HCT116 (cell line): ENCODE data around the gene NAT16. TPM values are rescaled to one million over a fixed set of nuclear protein-coding genes. Genes with fewer than 3 reads are reported as not detected.

Experiments
- ATAC-seq: fragments of 200-7000 bp; cut with Tn5 transposase; 2 replicates; pipeline ENCODE4 v1.9.1; 2020; ENCODE audit warnings: mild to moderate bottlenecking, moderate library complexity
- BruUV-seq: library from RNA; stranded (reverse); fragments of 400-500 nt; replicated peaks from 2 replicates; lab custom pipeline; 2021; lab: Mats Ljungman, UMichigan
- CTCF ChIA-PET: fragments of 300-600 bp; sonication (Branson Sonifier 250); formaldehyde crosslinking; loops from one replicate; lab custom pipeline; 2021; ENCODE audit warnings: antibody characterized with exemption; lab: Charles Lee
- POLR2A ChIA-PET: fragments of 300-600, 350-600 bp; sonication (Branson Sonifier 250); formaldehyde crosslinking; loops from one replicate; lab custom pipeline; 2021; ENCODE audit warnings: antibody characterized with exemption; lab: Charles Lee
- RAD21 ChIA-PET, 2 experiments: fragments of 300-600 bp; sonication (Branson Sonifier 250); formaldehyde crosslinking; loops; one replicate each; lab custom pipeline; 2023; ENCODE audit warnings: low total read pairs in 2 of 2; ENCODE audit not compliant: uncharacterized antibody in 2 of 2, unreplicated experiment in 2 of 2, low non-redundant PET in 1 of 2; lab: Charles Lee
- DNase-seq: peaks from one replicate; pipeline ENCODE4 v3.0.0-alpha.2; 2010; ENCODE audit warnings: low read depth, low spot score
- H2AFZ ChIP-seq: fragments of 200-600 bp; shearing (Covaris generic), sonication (generic); 2 replicates; pipeline ENCODE4 v1.6.1; 2017; ENCODE audit warnings: low read depth, mixed run types, mixed read lengths, antibody characterized with exemption, low read length; ENCODE audit not compliant: poor library complexity, severe bottlenecking
- H3K27ac ChIP-seq: 2 replicates; pipeline ENCODE4 v1.5.1; 2012; ENCODE audit warnings: low read depth, low read length
- H3K27me3 ChIP-seq: fragments of 200-600 bp; sonication (generic); 2 replicates; pipeline ENCODE4 v1.6.1; 2016; ENCODE audit warnings: mixed run types, low read length, mixed read lengths; ENCODE audit not compliant: insufficient read depth
- H3K36me3 ChIP-seq, 2 experiments: fragments of 200-500 bp in 1 of 2; fragments of 200-600 bp in 1 of 2; sonication (Bioruptor generic) in 1 of 2; sonication (generic) in 1 of 2; 2 replicates each; pipeline versions ENCODE4 v1.5.1 to v1.6.1; 2014 to 2016; ENCODE audit warnings: low read length in 2 of 2, inconsistent platforms in 1 of 2, mixed read lengths in 1 of 2, mixed run types in 1 of 2; ENCODE audit not compliant: insufficient read depth in 2 of 2, control insufficient read depth in 1 of 2
- H3K4me1 ChIP-seq, 2 experiments: fragments of 200-600 bp in 1 of 2; sonication (generic) in 1 of 2; 2 replicates each; pipeline versions ENCODE4 v1.5.1 to v1.6.1; 2012 to 2017; ENCODE audit warnings: low read length in 2 of 2, inconsistent platforms in 1 of 2, mild to moderate bottlenecking in 1 of 2, mixed read lengths in 1 of 2, mixed run types in 1 of 2, moderate library complexity in 1 of 2; ENCODE audit not compliant: insufficient read depth in 2 of 2, control insufficient read depth in 1 of 2
- H3K4me2 ChIP-seq: fragments of 200-600 bp; sonication (generic); 2 replicates; pipeline ENCODE4 v1.6.1; 2017; ENCODE audit warnings: mixed run types, low read length, mixed read lengths
- H3K4me3 ChIP-seq, 2 experiments: fragments of 200-600 bp in 1 of 2; sonication (generic) in 1 of 2; replicated peaks in 1 of 2; 2 replicates each; pipeline ENCODE4 v1.5.1; 2011 to 2016; ENCODE audit warnings: low read length in 2 of 2, control low read depth in 1 of 2, low read depth in 1 of 2, mild to moderate bottlenecking in 1 of 2, mixed read lengths in 1 of 2, mixed run types in 1 of 2
- H3K79me2 ChIP-seq: fragments of 200-600 bp; sonication (generic); 2 replicates; pipeline ENCODE4 v1.6.1; 2017; ENCODE audit warnings: mild to moderate bottlenecking, mixed run types, low read length, moderate library complexity, mixed read lengths; ENCODE audit not compliant: insufficient read depth
- H3K9ac ChIP-seq: fragments of 200-600 bp; sonication (generic); 2 replicates; pipeline ENCODE4 v1.6.1; 2016; ENCODE audit warnings: low read length, mixed read lengths
- H3K9me2 ChIP-seq: fragments of 200-600 bp; sonication (generic), shearing (Covaris generic); 2 replicates; pipeline ENCODE4 v1.6.1; 2017; ENCODE audit warnings: mixed run types, mild to moderate bottlenecking, moderate library complexity; ENCODE audit not compliant: insufficient read depth
- H3K9me3 ChIP-seq, 2 experiments: fragments of 200-500 bp in 1 of 2; fragments of 200-600 bp in 1 of 2; sonication (Bioruptor generic) in 1 of 2; sonication (generic) in 1 of 2; 2 replicates each; pipeline ENCODE4 v1.6.1; 2014 to 2017; ENCODE audit warnings: low read length in 2 of 2, mixed read lengths in 2 of 2, inconsistent platforms in 1 of 2, low read depth in 1 of 2, mild to moderate bottlenecking in 1 of 2, mixed run types in 1 of 2, moderate library complexity in 1 of 2; ENCODE audit not compliant: control insufficient read depth in 1 of 2, insufficient read depth in 1 of 2
- H4K20me1 ChIP-seq: fragments of 200-600 bp; sonication (generic), shearing (Covaris generic); 2 replicates; pipeline ENCODE4 v1.6.1; 2017; ENCODE audit warnings: mixed run types, mild to moderate bottlenecking, moderate library complexity; ENCODE audit not compliant: insufficient read depth
- CBX3 ChIP-seq: IDR thresholded peaks from 2 replicates; pipeline ENCODE4 v1.6.1; 2012; ENCODE audit warnings: low read depth
- CEBPB ChIP-seq: IDR thresholded peaks from 2 replicates; pipeline ENCODE4 v1.6.1; 2012; ENCODE audit warnings: low read depth
- EGR1 ChIP-seq: IDR thresholded peaks from 2 replicates; pipeline ENCODE4 v1.6.1; 2012; ENCODE audit warnings: low read depth
- EZH2phosphoT487 ChIP-seq: fragments of 200-600 bp; IDR thresholded peaks from 2 replicates; pipeline ENCODE4 v1.6.1; 2018; ENCODE audit warnings: antibody characterized with exemption, borderline replicate concordance
- POLR2A ChIP-seq: IDR thresholded peaks from 2 replicates; pipeline ENCODE4 v1.7.0; 2011; ENCODE audit warnings: borderline replicate concordance; ENCODE audit not compliant: insufficient read depth, insufficient read length; ENCODE audit errors: extremely low read depth
- RAD21 ChIP-seq: IDR thresholded peaks from 2 replicates; pipeline ENCODE4 v1.6.1; 2012; ENCODE audit warnings: low read depth, mild to moderate bottlenecking
- TCF7L2 ChIP-seq: IDR thresholded peaks from 2 replicates; pipeline ENCODE4 v1.7.0; 2011; ENCODE audit warnings: borderline replicate concordance, inconsistent platforms; ENCODE audit not compliant: insufficient read depth, insufficient read length; ENCODE audit errors: extremely low read depth
- YY1 ChIP-seq: IDR thresholded peaks from 2 replicates; pipeline ENCODE4 v1.6.1; 2011; ENCODE audit warnings: low read length, low read depth, moderate library complexity, mild to moderate bottlenecking; ENCODE audit not compliant: insufficient replicate concordance; ENCODE audit errors: extremely low read depth
- ZFX ChIP-seq: fragments of 450-650 bp; IDR thresholded peaks from 2 replicates; pipeline ENCODE4 v1.6.1; 2017
- ZNF274 ChIP-seq: fragments of 200-500 bp; sonication (Bioruptor generic); IDR thresholded peaks from 2 replicates; pipeline ENCODE4 v1.6.1; 2014; ENCODE audit warnings: mild to moderate bottlenecking, low read depth, low read length, inconsistent platforms
- intact Hi-C: fragments of 100-400 bp; cut with micrococcal nuclease; formaldehyde crosslinking; loops from 2 replicates; pipeline ENCODE4 v1.10.0; 2022
- total RNA-seq: library from RNA; stranded (reverse); gene quantifications from one replicate; pipeline ENCODE4 v1.2.1, GENCODE V29; 2021; ENCODE audit not compliant: unreplicated experiment
- TF ChIP-seq, protein P1 (sequence below): IDR thresholded peaks from 2 replicates; pipeline ENCODE4 v1.6.1; 2012
- TF ChIP-seq, protein P2 (sequence below): IDR thresholded peaks from 2 replicates; pipeline ENCODE4 v1.6.1; 2012; ENCODE audit warnings: low read depth

NAT16 gene
- total RNA-seq, 1 experiment from 2014 or later = 2.0 TPM

DNA sequence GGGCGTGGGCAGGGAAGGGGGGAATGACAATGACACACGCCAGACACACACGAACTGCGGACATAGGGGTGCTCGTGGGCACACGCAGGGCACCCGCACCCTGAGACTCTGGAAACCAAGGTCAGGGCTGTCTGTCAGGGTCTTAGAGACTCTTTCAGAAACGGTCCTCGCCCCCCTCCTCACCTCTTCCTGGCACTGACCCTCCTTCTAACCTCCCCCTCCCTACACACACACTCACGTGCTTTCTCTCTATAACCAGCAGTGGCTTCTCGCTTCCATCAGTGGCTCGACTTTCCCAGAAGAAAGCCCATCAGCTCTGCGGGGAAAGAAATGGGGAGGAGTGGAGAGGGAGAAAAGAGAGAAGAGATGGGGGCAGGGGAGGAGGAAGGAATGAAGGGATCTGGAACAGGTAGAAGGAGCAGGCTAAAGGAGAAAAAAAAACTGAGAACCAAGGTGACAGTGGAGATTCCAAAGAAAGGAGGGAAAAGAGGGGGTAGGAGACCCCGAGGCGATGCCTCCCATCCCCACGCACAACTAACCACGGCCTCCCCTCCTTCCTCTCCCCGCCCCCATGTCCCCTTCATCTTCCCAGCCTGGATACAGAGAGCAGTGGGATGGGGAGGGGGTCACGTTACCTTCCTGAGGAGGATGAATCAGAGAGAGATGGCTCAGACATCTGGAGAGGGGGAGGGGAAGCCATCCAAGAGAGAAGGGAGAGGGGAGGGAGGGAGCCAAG, 13.0 kb downstream of the NAT16 start:
- intact Hi-C loops = no loop called here
- no peaks in the 10 kb centered on the region for H3K27me3 ChIP-seq
- H3K9me3 ChIP-seq = no peaks in the 10 kb centered on the region
- BruUV-seq = no TSS peak
- peaks cover 45 to 88% of the 10 kb centered on the region in 2 experiments for H3K4me1 ChIP-seq
- H3K9me2 ChIP-seq = no peaks in the 10 kb centered on the region
- 0 out of 2 replicates have a peak, but pooled peaks cover 7% of the 10 kb centered on the region for H3K79me2 ChIP-seq
- RAD21 ChIA-PET = interaction anchor here in 1 of 2 experiments (0.6 kb wide), 1 partner anchor 21 kb away, joined by 6 read pairs; no protein-coding TSS in a partner anchor
- H3K36me3 ChIP-seq = no peaks in the 10 kb centered on the region
- DNase-seq (no peak), ATAC-seq (no peak)
- no peak overlapping the region for H2AFZ ChIP-seq
- peak overlapping the region; percentile 13 to 78; a peak in 3 of 4 replicates for H3K4me3 ChIP-seq
- peak overlapping the region; percentile 19 for H3K9ac ChIP-seq
- POLR2A ChIA-PET = interaction anchor here (0.7 to 1.0 kb wide), 2 partner anchors 15 to 277 kb away, joined by 3 read pairs; partner anchors contain the start of gene UFSP1
- H4K20me1 ChIP-seq = no peaks in the 10 kb centered on the region
- peak overlapping the region; percentile 80 for H3K4me2 ChIP-seq
- CTCF ChIA-PET = interaction anchor here (3.0 kb wide), 1 partner anchor 23 kb away, joined by 16 read pairs; no protein-coding TSS in a partner anchor
- no peak overlapping the region for H3K27ac ChIP-seq
- TF ChIP-seq EGR1 (no peak), EZH2phosphoT487 (no peak), TCF7L2 (no peak), RAD21 (no peak), ZFX (no peak), CEBPB (no peak), ZNF274 (no peak), POLR2A (no peak), CBX3 (no peak), YY1 (no peak)
- TF ChIP-seq, protein P1, sequence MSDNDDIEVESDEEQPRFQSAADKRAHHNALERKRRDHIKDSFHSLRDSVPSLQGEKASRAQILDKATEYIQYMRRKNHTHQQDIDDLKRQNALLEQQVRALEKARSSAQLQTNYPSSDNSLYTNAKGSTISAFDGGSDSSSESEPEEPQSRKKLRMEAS = no peak
- TF ChIP-seq, protein P2, sequence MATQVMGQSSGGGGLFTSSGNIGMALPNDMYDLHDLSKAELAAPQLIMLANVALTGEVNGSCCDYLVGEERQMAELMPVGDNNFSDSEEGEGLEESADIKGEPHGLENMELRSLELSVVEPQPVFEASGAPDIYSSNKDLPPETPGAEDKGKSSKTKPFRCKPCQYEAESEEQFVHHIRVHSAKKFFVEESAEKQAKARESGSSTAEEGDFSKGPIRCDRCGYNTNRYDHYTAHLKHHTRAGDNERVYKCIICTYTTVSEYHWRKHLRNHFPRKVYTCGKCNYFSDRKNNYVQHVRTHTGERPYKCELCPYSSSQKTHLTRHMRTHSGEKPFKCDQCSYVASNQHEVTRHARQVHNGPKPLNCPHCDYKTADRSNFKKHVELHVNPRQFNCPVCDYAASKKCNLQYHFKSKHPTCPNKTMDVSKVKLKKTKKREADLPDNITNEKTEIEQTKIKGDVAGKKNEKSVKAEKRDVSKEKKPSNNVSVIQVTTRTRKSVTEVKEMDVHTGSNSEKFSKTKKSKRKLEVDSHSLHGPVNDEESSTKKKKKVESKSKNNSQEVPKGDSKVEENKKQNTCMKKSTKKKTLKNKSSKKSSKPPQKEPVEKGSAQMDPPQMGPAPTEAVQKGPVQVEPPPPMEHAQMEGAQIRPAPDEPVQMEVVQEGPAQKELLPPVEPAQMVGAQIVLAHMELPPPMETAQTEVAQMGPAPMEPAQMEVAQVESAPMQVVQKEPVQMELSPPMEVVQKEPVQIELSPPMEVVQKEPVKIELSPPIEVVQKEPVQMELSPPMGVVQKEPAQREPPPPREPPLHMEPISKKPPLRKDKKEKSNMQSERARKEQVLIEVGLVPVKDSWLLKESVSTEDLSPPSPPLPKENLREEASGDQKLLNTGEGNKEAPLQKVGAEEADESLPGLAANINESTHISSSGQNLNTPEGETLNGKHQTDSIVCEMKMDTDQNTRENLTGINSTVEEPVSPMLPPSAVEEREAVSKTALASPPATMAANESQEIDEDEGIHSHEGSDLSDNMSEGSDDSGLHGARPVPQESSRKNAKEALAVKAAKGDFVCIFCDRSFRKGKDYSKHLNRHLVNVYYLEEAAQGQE = no peak
- TF ChIP-seq, all 23 proteins: peak for 0
